OCI-LY7 (cell line): ENCODE data around the gene CDH23.

Experiments used
- CTCF ChIP-seq: fragments of 200-600 bp; sonication (generic); conservative IDR thresholded peaks from 2 replicates; pipeline ENCODE4 v1.5.1; 2014; ENCODE audit warnings: mild to moderate bottlenecking, antibody characterized with exemption, low read length, moderate library complexity, mixed read lengths
- EZH2phosphoT487 ChIP-seq: fragments of 200-600 bp; sonication (generic); IDR thresholded peaks from 2 replicates; pipeline ENCODE4 v1.6.1; 2018; ENCODE audit warnings: low read depth, borderline replicate concordance, mild to moderate bottlenecking, mixed run types, antibody characterized with exemption, low read length, moderate library complexity, mixed read lengths

- TF ChIP-seq CTCF (no peak), EZH2phosphoT487 (no peak)
These were observed 159.0 kb downstream of the CDH23 start for GRCh38 chr10:71555724-71556119.
